ENCODE measurements around the gene C3. TPM values are rescaled to one million over a fixed set of nuclear protein-coding genes. Genes with fewer than 3 reads are reported as not detected.

Gene C3
- total RNA-seq, 1 experiment from 2014 or later = 658 TPM

DNA sequence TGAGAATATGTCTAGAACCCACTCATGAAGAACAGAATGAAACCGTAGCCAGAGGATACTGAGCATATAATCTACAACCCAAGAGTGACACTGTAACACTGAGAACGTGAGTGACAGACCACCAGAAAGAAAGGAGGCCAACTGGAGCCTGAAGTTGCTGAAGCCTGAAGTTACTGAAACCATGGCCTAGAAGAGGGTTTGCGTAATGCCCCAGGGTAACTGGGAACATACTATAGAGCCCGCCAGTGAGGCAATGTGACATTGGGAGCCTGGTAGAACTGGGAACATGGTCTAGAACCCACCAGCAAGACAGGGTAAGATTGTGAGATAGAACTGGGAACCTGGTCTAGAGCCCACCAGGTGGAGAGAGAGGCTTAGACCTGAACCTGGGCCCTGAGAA, 35.0 kb downstream of the C3 start:
- BruUV-seq (replicated peaks) = no TSS peak
- TF ChIP-seq, protein P1, sequence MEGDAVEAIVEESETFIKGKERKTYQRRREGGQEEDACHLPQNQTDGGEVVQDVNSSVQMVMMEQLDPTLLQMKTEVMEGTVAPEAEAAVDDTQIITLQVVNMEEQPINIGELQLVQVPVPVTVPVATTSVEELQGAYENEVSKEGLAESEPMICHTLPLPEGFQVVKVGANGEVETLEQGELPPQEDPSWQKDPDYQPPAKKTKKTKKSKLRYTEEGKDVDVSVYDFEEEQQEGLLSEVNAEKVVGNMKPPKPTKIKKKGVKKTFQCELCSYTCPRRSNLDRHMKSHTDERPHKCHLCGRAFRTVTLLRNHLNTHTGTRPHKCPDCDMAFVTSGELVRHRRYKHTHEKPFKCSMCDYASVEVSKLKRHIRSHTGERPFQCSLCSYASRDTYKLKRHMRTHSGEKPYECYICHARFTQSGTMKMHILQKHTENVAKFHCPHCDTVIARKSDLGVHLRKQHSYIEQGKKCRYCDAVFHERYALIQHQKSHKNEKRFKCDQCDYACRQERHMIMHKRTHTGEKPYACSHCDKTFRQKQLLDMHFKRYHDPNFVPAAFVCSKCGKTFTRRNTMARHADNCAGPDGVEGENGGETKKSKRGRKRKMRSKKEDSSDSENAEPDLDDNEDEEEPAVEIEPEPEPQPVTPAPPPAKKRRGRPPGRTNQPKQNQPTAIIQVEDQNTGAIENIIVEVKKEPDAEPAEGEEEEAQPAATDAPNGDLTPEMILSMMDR (IDR thresholded peaks at IDR 0.05; ENCODE audit: unreplicated experiment) = no peak
- intact Hi-C loops (cut with micrococcal nuclease; ENCODE audit: unreplicated experiment) = no loop called here
- H3K4me3 Mint-ChIP-seq (ENCODE audit: low read depth, unreplicated experiment) = no peak overlapping the region
- DNase-seq = no peak
- no peaks in the 10 kb centered on the region for H3K9me3 Mint-ChIP-seq (ENCODE audit: low read depth, unreplicated experiment)
- no peaks in the 10 kb centered on the region for H3K27me3 Mint-ChIP-seq (ENCODE audit: unreplicated experiment)
- H3K27ac Mint-ChIP-seq (ENCODE audit: unreplicated experiment) = no peak overlapping the region
- H3K4me1 Mint-ChIP-seq (ENCODE audit: low read depth, unreplicated experiment) = no peaks in the 10 kb centered on the region
- peaks cover 30% of the 10 kb centered on the region for H3K36me3 Mint-ChIP-seq (ENCODE audit: insufficient read depth, unreplicated experiment)
- CTCF ChIA-PET = no interaction called here

DNA sequence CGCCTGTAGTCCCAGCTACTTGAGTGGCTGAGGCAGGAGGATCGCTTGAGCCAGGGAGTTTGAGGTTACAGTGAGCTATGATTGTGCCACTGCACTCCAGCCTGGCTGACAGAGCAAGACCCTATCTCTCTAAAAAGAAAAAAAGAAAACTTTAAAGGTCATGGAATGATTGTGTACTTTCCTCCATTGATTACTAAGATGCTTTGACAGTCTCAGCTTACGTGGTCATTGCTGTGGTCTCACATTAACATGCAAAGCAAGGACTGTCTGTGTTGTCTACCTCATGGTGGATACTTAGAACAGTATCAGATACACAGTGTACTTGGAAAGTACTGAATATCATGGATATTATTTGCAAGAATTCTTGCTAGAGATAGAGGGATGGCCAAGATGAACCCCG, 36.5 kb downstream of the C3 start:
- intact Hi-C loops (cut with micrococcal nuclease; ENCODE audit: unreplicated experiment) = no loop called here
- Mint-ChIP-seq H3K4me3 (ENCODE audit: low read depth, unreplicated experiment) (no peak overlapping the region), H3K36me3 (ENCODE audit: insufficient read depth, unreplicated experiment) (peaks cover 32% of the 10 kb centered on the region), H3K9me3 (ENCODE audit: low read depth, unreplicated experiment) (no peaks in the 10 kb centered on the region), H3K27ac (ENCODE audit: unreplicated experiment) (no peak overlapping the region), H3K4me1 (ENCODE audit: low read depth, unreplicated experiment) (no peaks in the 10 kb centered on the region), H3K27me3 (ENCODE audit: unreplicated experiment) (no peaks in the 10 kb centered on the region)
- DNase-seq = no peak
- no TSS peak for BruUV-seq (replicated peaks)
- TF ChIP-seq, protein P1 (IDR thresholded peaks at IDR 0.05; ENCODE audit: unreplicated experiment) = no peak
- CTCF ChIA-PET = no interaction called here

GRCh38 chr19:6682607-6683128, 37.8 kb downstream of the C3 start:
- H3K27ac Mint-ChIP-seq (ENCODE audit: unreplicated experiment) = no peak overlapping the region
- no peaks in the 10 kb centered on the region for H3K27me3 Mint-ChIP-seq (ENCODE audit: unreplicated experiment)
- TF ChIP-seq, protein P1 (IDR thresholded peaks at IDR 0.05; ENCODE audit: unreplicated experiment) = no peak
- BruUV-seq (replicated peaks) = no TSS peak
- no peaks in the 10 kb centered on the region for H3K9me3 Mint-ChIP-seq (ENCODE audit: low read depth, unreplicated experiment)
- peaks cover 34% of the 10 kb centered on the region for H3K36me3 Mint-ChIP-seq (ENCODE audit: insufficient read depth, unreplicated experiment)
- DNase-seq = no peak
- H3K4me1 Mint-ChIP-seq (ENCODE audit: low read depth, unreplicated experiment) = no peaks in the 10 kb centered on the region
- intact Hi-C loops (cut with micrococcal nuclease; ENCODE audit: unreplicated experiment) = no loop called here
- CTCF ChIA-PET = no interaction called here
- H3K4me3 Mint-ChIP-seq (ENCODE audit: low read depth, unreplicated experiment) = no peak overlapping the region

DNA sequence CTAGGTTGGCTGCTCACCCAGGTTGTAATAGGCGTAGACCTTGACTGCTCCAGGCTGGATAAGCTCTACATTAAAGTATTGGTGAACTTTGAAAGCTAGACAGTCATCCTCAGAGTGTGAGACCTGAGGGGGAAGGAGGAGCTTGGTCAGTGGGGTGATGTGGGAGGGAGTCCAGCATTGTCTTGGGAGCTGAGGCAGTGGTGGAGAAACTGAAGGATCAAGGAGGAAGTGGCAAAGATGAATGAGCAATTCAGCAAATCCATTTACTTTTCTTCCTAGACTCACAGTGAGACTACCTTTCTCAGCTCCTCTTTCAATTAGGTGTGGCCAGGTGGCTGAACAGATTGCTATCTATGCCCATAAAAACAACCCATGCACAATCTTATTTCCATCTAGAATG, 40.3 kb downstream of the C3 start:
- no peak for DNase-seq
- Mint-ChIP-seq H3K4me1 (ENCODE audit: low read depth, unreplicated experiment) (no peaks in the 10 kb centered on the region), H3K9me3 (ENCODE audit: low read depth, unreplicated experiment) (no peaks in the 10 kb centered on the region), H3K36me3 (ENCODE audit: insufficient read depth, unreplicated experiment) (peaks cover 46% of the 10 kb centered on the region), H3K27ac (ENCODE audit: unreplicated experiment) (no peak overlapping the region), H3K4me3 (ENCODE audit: low read depth, unreplicated experiment) (no peak overlapping the region), H3K27me3 (ENCODE audit: unreplicated experiment) (no peaks in the 10 kb centered on the region)
- intact Hi-C loops (cut with micrococcal nuclease; ENCODE audit: unreplicated experiment) = no loop called here
- CTCF ChIA-PET = no interaction called here
- no TSS peak for BruUV-seq (replicated peaks)
- TF ChIP-seq, protein P1 (IDR thresholded peaks at IDR 0.05; ENCODE audit: unreplicated experiment) = no peak
